Suppressor macrophage treated with lipopolysaccharide for 4 hours (primary cell): ENCODE data around the gene KCTD8.

Source experiments
- DNase-seq: peaks from one replicate; pipeline ENCODE4 v3.0.0-alpha.2; 2020

KCTD8 gene

DNA sequence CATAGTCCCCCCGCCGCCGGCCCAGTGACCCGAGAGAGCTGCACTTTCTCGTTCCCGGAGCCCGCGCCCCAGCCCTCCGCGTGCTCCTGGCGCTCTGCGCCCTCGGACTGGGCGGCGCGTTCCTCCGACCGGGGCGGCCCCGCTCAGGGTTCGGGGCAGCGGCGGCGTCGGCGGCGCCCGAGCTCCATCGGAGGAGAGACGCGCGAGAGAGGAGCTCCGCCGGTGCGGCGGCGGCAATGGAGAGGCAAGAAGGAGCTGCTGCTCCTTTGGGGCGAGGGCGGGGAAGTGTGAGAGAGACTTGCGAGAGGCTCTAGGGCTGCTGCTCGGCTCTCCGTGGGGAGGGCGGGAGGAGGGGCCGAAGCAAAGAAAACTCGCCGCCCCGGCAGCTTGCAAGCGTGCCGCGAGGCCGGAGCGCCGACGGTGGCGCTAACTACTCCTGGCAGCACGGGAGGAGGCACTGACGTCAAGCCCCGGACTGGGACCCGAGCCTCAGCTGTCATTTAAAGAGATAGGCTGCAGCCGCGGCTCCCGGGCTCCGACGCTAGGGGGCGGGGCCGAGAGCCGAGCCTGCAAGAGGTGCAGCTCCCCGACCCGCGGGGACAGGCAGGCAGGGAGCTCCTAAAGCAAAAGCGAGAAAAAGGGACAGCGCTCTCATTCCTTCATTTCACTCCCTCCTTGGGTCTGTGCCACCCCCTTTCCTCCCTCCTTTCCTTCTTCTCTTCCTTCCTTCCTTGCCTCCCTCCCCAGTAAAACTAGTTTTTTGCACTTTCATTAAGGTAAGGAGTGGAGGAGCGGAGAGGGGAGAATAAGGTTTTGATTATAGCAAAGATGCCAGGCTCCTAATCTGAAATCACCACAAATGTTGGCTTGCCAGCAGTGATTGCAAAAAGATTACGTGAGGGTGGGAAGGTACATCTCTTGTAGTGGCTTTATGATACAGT lies at the start of gene KCTD8:
Gene KCTD8 (minus strand): TSS at position 289 of the 941 bp plus-strand sequence.
- peak; percentile 64 for DNase-seq

DNA sequence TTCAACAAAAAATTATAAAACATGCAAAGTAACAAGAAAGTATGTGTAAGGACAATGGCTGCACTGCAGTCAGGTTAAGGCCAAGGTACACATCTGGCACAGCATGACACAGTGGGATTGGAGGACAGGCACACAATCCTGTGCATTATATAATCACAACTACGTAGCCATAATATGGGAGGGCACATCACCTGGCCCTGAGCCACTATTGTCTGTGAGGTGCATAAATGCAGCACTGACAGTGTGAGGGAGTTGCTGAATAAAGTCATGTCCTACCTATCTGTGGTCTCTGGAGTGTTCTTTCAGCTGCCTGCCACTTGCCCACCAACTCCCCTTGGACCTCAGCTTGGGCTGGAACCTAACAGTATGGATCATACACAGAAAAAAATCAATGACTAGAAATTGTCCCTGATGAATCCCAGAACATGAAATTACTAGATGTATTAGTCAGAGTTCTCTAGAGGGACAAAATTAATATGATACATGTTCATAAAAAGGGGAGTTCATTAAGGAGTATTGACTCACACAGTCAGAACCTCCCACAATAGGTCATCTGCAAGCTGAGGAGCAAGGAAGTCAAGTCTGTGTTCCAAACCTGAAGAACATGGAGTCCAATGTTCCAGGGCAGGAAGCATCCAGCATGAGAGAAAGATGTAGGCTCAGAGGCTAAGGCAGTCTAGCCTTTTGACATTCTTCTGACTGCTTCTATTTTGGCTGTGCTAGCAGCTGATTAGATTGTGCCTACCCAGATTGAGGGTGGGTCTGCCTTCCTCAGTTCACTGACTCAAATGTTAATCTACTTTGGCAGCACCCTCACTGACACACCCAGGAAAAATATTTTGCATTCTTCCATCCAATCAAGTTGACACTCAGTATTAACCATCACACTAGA lies 46.4 kb upstream of the KCTD8 start:
- no peak for DNase-seq

DNA sequence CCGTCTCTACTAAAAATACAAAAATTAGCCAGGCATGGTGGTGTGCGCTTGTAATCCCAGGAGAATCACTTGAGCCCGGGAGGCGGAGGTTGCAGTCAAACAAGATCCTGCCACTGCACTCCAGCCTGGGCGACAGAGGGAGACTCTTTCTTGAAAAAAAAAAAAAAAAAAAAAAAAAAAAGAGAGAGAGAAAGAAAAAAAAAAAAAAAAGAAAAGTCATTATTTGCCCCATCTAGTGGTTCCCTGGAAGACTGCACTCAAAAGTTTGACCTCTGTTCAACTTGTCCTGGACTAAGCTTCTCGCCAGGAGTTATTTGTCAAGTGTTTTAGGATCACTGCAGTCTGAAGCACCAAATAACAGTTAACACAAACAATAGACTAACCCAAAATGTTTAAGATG lies 45.3 kb upstream of the KCTD8 start:
- DNase-seq, result no peak

- DNase-seq, result no peak
Observed at GRCh38 chr4:44487341-44487740, 38.7 kb upstream of the KCTD8 start.

- DNase-seq, result no peak
Observed at GRCh38 chr4:44479731-44480130, 31.1 kb upstream of the KCTD8 start.

- no peak for DNase-seq
Observed at GRCh38 chr4:44462259-44462658, 13.7 kb upstream of the KCTD8 start.

DNA sequence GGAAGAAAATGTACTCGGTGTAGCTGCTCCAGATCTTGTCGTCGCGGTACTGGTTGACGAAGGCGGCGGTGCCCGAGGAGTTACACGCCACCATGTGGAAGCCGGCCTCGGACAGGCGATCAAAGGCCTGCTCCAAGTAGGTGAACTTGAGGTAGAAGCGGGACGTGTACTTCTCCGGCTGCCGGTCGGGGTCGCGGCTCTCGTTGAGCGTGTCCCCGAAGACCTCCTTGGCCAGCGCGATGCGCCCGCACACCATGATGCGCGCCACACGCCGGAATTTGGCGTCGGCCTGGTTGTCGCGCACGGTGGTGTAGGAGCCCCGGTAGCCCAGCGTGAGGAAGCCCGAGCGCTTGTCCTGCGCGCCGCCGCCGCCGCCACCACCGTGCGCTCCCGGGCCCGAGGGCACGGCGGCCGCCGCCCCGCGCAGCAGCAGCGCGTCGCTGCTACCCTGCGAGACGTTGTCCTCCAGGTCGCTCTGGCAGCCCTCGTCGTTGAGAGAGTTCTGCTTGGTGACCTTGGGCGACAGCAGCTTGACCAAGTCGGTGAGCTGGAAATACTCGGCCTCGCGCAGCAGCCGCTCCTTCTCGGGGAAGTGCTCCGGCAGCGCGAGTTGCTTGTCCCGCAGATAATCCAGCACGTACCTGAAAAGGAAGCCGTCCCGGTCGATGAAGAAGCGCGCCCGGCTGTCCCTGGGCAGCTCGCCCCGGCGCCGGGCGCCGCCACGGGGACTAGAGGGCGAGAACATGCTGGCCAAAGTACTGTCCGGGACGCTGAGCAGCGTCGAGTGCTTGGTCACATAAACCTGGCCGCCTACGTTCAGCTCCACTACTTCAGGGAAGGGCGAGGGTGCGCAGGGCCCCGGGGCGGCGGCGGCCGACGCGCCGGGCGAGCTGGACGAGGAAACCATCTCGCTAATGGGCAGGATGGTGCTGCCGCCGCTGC lies 775 bp downstream of the KCTD8 start:
- DNase-seq, result no peak

GRCh38 chr4:44446801-44447562 lies 1.6 kb downstream of the KCTD8 start:
- DNase-seq, result no peak

GRCh38 chr4:44446191-44446590 lies 2.4 kb downstream of the KCTD8 start:
- DNase-seq, result no peak

GRCh38 chr4:44438687-44439086 lies 9.9 kb downstream of the KCTD8 start:
- DNase-seq, result no peak

DNA sequence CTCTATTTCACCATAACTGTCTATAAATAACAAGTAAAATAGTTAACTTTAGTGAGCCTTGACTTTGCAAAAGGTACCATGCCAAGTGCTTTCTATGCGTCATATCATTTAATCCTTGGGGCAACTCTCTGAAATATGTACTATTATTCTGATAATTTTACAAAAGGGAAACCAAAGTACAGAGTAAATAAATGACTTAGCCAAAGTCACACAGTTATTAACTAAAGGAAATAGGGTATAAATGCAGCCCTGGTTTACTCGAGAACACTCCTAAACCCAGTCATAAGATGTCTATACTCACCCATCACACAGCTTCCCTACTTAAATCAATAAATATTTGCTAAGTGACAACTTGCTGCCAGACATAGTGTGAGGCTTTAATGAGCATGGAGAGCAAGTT lies 14.4 kb downstream of the KCTD8 start:
- DNase-seq, result no peak

- DNase-seq, result no peak
Observed at GRCh38 chr4:44425614-44426208, 22.9 kb downstream of the KCTD8 start.

DNA sequence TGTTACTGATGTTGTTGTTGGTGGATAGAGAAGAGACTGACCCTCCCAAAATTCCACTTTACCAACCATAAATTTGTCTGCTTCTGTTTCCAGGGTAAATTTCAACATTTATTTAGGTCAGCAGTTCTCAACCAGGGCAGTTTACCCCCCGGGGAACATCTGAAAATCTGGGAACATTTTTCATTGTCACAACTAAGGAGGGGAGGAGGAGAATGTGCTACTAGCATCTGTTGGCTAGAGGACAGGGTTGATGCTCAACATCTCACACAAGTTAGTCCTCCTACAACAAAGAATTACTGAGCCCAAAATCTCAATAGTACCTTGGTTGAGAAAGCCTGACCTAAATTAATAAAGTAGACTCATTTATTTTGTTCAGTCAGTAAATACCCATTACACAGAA lies 25.7 kb downstream of the KCTD8 start:
- DNase-seq, result no peak

DNA sequence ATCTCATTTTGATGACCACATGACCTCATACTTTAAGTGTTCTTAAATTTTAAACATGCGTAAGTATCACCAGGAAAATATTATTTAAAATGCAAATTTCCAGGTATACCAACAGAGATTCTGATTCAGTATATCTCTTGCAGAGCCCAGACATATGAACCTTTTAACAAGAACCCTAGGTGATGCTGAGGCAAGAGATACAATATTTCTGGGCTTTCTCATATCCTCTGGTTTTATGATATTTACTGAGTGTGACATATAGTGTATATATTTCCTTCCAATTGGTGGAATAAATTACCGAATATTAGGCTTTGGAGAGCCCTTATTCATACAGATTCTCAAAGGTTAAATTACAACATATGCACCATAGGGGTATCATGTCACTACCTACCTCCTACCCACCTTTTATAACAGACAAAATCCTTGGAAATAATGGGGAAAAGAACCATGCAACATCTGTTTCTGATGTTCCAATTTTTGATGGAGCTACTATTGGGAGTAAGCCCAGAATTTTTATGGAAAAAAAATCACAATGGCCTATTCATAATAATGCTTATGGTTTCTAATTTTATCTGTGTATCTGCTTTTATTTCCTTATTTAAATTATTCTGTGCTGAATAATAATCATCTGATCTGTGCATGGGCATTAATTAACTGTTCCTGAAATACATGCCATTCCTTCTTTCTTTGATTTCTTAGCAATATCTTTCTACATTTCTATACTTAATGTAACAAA lies 27.1 kb downstream of the KCTD8 start:
- DNase-seq, result no peak

GRCh38 chr4:44415251-44415650 lies 33.4 kb downstream of the KCTD8 start:
- DNase-seq, result no peak

DNA sequence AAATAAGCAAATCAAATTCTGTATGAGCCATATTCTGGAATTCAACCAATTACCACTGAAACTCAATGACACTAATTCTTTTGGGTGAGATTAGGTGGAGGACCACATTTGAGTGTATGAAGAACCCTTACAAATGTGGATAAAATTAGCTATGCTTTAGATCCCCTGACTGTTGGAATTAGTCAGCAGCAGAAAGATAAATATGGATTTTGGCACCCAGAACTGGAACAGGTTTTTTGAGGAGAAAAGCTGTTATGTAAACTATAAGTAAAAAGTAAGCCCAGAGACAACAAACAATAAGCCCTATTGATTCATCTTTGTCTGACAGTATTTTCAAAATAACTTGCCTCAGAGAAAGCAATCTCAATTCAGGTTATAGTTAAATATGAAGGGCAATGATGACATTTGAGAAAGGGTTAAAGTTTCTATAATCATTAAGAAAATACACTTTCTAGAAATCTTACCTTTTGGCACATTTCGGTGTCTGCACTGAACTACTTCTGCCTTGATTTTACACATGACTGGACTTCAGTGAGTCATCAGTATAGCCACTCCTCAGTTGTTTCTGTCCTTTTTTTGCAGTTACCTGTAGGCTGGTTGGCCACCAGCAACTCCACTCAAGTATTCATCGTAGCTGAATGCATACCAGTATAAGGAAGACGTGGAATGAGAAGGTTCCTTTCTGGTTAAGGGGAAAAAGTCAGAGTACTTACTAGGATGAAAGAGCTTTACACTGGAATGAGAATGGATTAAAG lies 80.0 kb downstream of the KCTD8 start:
- DNase-seq, result no peak

DNA sequence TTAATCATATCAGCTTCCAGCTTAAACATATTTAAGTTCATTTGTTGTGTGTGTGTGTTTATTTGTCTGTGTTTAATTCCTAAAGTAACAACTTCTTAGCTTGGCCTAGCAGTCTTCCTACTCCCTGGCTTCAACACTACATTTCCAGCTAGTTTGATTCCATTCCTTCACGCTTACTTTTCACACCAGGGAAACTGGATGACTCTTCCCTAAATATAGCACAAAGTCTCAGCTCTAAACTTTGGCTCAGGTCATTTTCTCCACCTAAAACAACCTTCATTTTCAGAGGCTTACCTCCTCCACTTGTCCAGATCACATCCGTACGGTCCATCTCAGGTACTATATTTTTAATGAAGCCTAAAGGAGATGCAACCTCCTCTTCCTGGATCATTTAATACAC lies 94.4 kb downstream of the KCTD8 start:
- DNase-seq, result no peak

GRCh38 chr4:44351069-44351468 lies 97.5 kb downstream of the KCTD8 start:
- no peak for DNase-seq

DNA sequence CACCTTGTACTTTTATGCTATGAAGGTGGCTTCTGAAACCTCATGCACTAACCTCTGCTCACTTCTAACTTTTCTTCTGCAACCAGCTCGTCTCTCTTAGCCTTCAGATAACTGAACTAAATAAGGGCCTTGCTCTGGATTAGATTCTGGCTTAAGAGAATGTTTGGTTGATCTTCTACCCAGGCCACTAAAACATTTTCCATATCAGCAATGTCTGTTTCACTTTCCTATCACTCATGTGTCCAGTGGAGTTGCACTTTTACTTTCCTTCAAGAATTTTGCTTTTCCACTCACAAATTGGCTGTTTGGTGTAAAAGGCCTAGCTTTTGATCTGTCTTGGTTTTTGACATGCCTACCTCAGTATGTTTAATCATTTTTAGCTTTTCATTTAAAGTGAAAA lies 105.8 kb downstream of the KCTD8 start:
- no peak for DNase-seq

- no peak for DNase-seq
Observed at GRCh38 chr4:44326741-44327140, 121.9 kb downstream of the KCTD8 start.
